ENCODE measurements around the gene RAET1G. TPM values are rescaled to one million over a fixed set of nuclear protein-coding genes. Genes with fewer than 3 reads are reported as not detected.

RAET1G gene
- total and polyA plus RNA-seq, 9 of the 15 experiments (the other 6 are each of a cell fraction or from before 2014, with no cell fraction given), result 0.11 TPM; not detected in 8

- TF ChIP-seq PATZ1 (CRISPR knock-in tag; IDR thresholded peaks at IDR 0.05; ENCODE audit: borderline replicate concordance), result no peak
- peak; percentile 49; the same call in 1 of the 2 replicates for TF ChIP-seq ZNF24 (IDR thresholded peaks at IDR 0.05)
- no peak for TF ChIP-seq TAF15 (IDR thresholded peaks at IDR 0.05; ENCODE audit: low read depth, low read length)
- peak in 1 of 2 experiments; percentile 14; a peak in 1 of 4 replicates for TF ChIP-seq FOXK2 (conservative IDR thresholded peaks at IDR 0.05 in 1 of 2, IDR thresholded peaks at IDR 0.05 in 1 of 2; ENCODE audit: low read depth in 2 of 2)
- no peak for TF ChIP-seq LARP7 (IDR thresholded peaks at IDR 0.05)
- TF ChIP-seq HDAC8 (tag; IDR thresholded peaks at IDR 0.05), result no peak
- TF ChIP-seq FOXP1 (CRISPR knock-in tag; IDR thresholded peaks at IDR 0.05), result no peak; the same call in 1 of the 2 replicates
- 0 out of 2 replicates have a peak, but pooled peaks have one; percentile 22 for TF ChIP-seq ZNF766 (CRISPR knock-in tag; conservative IDR thresholded peaks at IDR 0.05)
- TF ChIP-seq ZNF609 (CRISPR knock-in tag; IDR thresholded peaks at IDR 0.05; ENCODE audit: borderline replicate concordance), result peak; percentile 52; the same call in 1 of the 2 replicates
- TF ChIP-seq FOSL1 (tag; conservative IDR thresholded peaks at IDR 0.05), result no peak
- TF ChIP-seq TBP (optimal IDR thresholded peaks at IDR 0.05; ENCODE audit: low read depth, low read length), result no peak
- no peak for TF ChIP-seq NR2C1 (IDR thresholded peaks at IDR 0.05)
- no peak for TF ChIP-seq NR2C1 (tag; IDR thresholded peaks at IDR 0.05)
- TF ChIP-seq CREB3L1 (IDR thresholded peaks at IDR 0.05; ENCODE audit: borderline replicate concordance, low read depth), result no peak
- no peak for TF ChIP-seq ZNF75A (CRISPR knock-in tag; IDR thresholded peaks at IDR 0.05)
- TF ChIP-seq KLF6 (CRISPR knock-in tag; IDR thresholded peaks at IDR 0.05; ENCODE audit: borderline replicate concordance), result no peak
- TF ChIP-seq PCBP1 (IDR thresholded peaks at IDR 0.05; ENCODE audit: low read depth, low read length, poor library complexity, severe bottlenecking), result no peak
- no peak for TF ChIP-seq CREB5 (CRISPR knock-in tag; IDR thresholded peaks at IDR 0.05)
Measured at GRCh38 chr6:149925974-149926777, 3.3 kb upstream of the RAET1G start (continued).
